AG09319 (cell line): ENCODE results near the gene FABP1.

Experiments
- DNase-seq: peaks from one replicate; pipeline ENCODE4 v3.0.0-alpha.2; 2010; ENCODE audit warnings: low read depth; ENCODE audit errors: extremely low read depth
- CTCF ChIP-seq: IDR thresholded peaks from 2 replicates; pipeline ENCODE4 v1.5.1; 2011; ENCODE audit warnings: low read depth, mild to moderate bottlenecking, inconsistent platforms, low read length, moderate library complexity

Gene FABP1

GRCh38 chr2:88078643-88079172 lies 49.2 kb downstream of the FABP1 start:
- DNase-seq, result no peak
- no peak for TF ChIP-seq CTCF

- DNase-seq, result no peak
- TF ChIP-seq CTCF, result no peak
These were observed 50.8 kb downstream of the FABP1 start for GRCh38 chr2:88077080-88077479.

GRCh38 chr2:88074854-88075292 lies 53.0 kb downstream of the FABP1 start:
- TF ChIP-seq CTCF, result no peak
- peak; percentile 57 for DNase-seq

GRCh38 chr2:88074150-88074549 lies 53.7 kb downstream of the FABP1 start:
- DNase-seq, result no peak
- no peak for TF ChIP-seq CTCF
